GM12878 (cell line): ENCODE measurements around the gene STAM2.

Experiments used
- CBX3 ChIP-seq: fragments of 200-600 bp; sonication (generic); IDR thresholded peaks from 2 replicates; pipeline ENCODE4 v1.6.1; 2016; ENCODE audit warnings: low read depth, borderline replicate concordance
- CEBPB ChIP-seq, 2 experiments: fragments of 150-350 bp in 1 of 2; IDR thresholded peaks; 2 replicates each; pipeline ENCODE4 v1.6.1; 2012 to 2014; ENCODE audit warnings: low read depth in 2 of 2, low read length in 2 of 2, borderline replicate concordance in 1 of 2, inconsistent platforms in 1 of 2
- CTCF ChIP-seq, 3 experiments: IDR thresholded peaks in 2 of 3; conservative IDR thresholded peaks in 1 of 3; 2 replicates each; pipeline ENCODE4 v1.5.1; 2011; ENCODE audit warnings: low read depth in 3 of 3, low read length in 3 of 3, mild to moderate bottlenecking in 3 of 3, control low read depth in 2 of 3, moderate library complexity in 2 of 3, inconsistent platforms in 1 of 3, mixed read lengths in 1 of 3; ENCODE audit not compliant: control insufficient read depth in 2 of 3, insufficient read depth in 1 of 3; ENCODE audit errors: extremely low read depth in 1 of 3
- CUX1 ChIP-seq: IDR thresholded peaks from 2 replicates; pipeline ENCODE4 v1.6.1; 2012; ENCODE audit warnings: improper control_type of control experiment, low read depth, low read length; ENCODE audit not compliant: insufficient replicate concordance
- EZH2 ChIP-seq: IDR thresholded peaks from 2 replicates; pipeline ENCODE4 v1.6.1; 2012; ENCODE audit warnings: low read depth, mild to moderate bottlenecking, control low read depth, inconsistent platforms, low read length, borderline replicate concordance; ENCODE audit not compliant: control insufficient read depth
- IKZF2 ChIP-seq, 2 experiments: fragments of 450-650 bp; IDR thresholded peaks; 2 replicates each; pipeline ENCODE4 v1.6.1; 2017; ENCODE audit warnings: mild to moderate bottlenecking in 2 of 2, moderate library complexity in 2 of 2
- USF1 ChIP-seq: IDR thresholded peaks from 2 replicates; pipeline ENCODE4 v1.6.1; 2011; ENCODE audit warnings: borderline replicate concordance, low read depth, mild to moderate bottlenecking, moderate library complexity, mixed read lengths, low read length; ENCODE audit not compliant: insufficient read depth; ENCODE audit errors: extremely low read length
- ZBTB4 ChIP-seq: fragments of 450-650 bp; formaldehyde crosslinking; IDR thresholded peaks from 2 replicates; pipeline ENCODE4 v1.4.0; 2022; ENCODE audit warnings: mild to moderate bottlenecking, moderate library complexity
- ZZZ3 ChIP-seq: IDR thresholded peaks from 2 replicates; pipeline ENCODE4 v1.6.1; 2011; ENCODE audit warnings: low read depth; ENCODE audit not compliant: control insufficient read depth, insufficient read length

GRCh38 chr2:152200565-152201465 is 25.3 kb upstream of the STAM2 start:
- no peak for TF ChIP-seq CBX3
- TF ChIP-seq CEBPB (IDR thresholded peaks at IDR 0.05; ENCODE audit: borderline replicate concordance in 1 of 2, low read depth in 2 of 2, low read length in 2 of 2): no peak
- no peak for TF ChIP-seq ZBTB4 (CRISPR knock-in tag)
- no peak for TF ChIP-seq IKZF2 (IDR thresholded peaks at IDR 0.05)
- TF ChIP-seq USF1: no peak
- no peak for TF ChIP-seq CTCF (IDR thresholded peaks at IDR 0.05 in 2 of 3, conservative IDR thresholded peaks at IDR 0.05 in 1 of 3; ENCODE audit: control insufficient read depth in 2 of 3, extremely low read depth in 1 of 3, insufficient read depth in 1 of 3, low read depth in 3 of 3, low read length in 3 of 3)
- TF ChIP-seq EZH2: no peak
- TF ChIP-seq ZZZ3: no peak
- no peak for TF ChIP-seq CUX1
